GOT3 (cell line): Measurements from ENCODE around the gene MYZAP.

ENCODE experiments used
- DNase-seq: peaks from one replicate; lab custom pipeline; 2025; ENCODE audit warnings: mixed read lengths; lab: John Stamatoyannopoulos, UW

Gene MYZAP

GRCh38 chr15:57662091-57662744 is 70.5 kb downstream of the MYZAP start:
- DNase-seq = no peak

GRCh38 chr15:57662802-57663201 is 71.1 kb downstream of the MYZAP start:
- DNase-seq = no peak

- no peak for DNase-seq
These were observed 71.6 kb downstream of the MYZAP start for GRCh38 chr15:57663262-57663661.

- DNase-seq = no peak
These were observed 73.5 kb downstream of the MYZAP start for GRCh38 chr15:57665194-57665593.

DNA sequence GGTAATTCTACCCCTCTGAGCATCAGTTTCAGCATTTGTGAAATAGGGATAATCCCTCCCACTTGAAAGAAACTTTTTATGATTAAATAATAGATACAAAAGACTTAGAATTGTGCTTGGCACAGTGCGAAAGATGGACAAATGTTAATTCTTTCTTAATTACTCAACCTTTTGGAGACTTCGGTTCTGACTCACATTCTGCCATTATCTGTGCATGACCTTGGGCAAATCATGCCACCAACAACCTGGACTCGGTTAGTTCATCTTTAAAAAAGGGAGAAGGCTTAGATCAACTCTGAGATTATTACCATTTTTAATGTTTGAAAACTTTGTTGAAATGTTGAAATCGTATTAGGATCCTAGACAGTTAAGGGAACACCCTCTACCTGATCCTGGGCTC is 74.2 kb downstream of the MYZAP start:
- DNase-seq = no peak

DNA sequence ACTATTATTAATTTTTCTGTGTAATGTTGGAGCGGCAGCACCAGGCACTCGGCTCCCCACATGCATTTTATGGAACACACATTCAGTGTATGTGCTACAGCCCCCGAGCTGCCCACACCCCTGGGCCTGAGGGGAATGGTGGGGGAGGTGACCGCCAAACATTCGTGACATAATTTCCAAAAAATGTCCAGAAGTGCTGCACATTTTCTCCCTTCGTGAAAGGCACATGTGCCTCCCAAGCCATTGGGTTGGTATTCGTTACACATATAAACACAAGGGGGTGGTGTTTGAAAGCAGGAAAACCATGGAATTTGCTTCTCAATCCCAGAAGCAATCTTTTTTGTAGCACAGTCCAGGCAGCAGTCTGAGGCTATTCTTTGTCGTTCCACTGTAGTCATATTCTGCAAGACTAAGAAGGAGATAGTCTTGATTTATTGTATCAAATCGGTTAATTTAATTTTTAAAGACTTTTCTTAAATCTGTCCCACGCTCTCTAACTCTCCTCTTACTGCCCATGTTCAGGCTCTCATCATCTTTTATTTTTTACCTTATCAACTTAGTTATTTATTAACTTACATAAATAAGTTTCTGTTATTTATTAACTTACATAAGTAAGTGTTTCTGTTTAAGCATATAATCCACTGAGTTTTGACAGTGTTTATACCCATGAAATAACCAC is 75.6 kb downstream of the MYZAP start:
- no peak for DNase-seq

DNA sequence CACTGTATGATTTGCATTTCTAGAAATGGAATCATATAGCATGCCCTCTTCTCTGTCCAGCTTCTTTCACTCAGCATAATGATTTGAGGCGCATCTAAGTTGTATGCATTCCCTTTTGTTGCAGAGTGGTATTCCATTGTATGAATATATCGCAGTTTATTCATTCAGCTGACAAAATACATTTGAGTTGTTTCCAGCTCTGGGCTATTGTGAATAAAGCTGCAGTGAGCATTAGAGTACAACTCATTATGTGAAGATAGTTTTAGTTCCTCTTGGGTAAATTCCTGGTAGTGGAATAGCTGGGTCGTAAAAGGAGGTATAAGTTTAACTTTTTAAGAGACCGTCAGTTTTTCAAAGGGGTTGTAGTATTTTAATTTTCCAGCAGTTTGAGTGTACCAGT is 76.3 kb downstream of the MYZAP start:
- no peak for DNase-seq

DNA sequence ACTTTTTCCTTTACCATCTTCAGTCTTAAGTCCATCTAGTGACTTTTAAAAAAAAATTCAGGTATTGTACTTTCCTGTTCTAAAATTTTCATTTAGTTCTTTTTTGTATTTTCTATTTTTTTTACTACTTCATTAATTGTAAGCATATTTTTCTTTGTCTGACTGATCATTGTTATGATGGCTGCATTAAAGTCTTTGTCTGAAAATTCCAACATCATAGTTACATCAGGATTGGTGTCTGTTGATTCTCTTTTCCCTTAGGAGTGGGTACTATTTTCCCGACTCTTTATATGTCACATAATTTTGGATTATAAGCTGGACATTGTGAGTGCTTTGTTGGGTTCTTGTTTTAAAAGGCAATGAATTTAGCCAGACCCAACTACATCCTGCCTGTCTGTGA is 79.9 kb downstream of the MYZAP start:
- DNase-seq = no peak

DNA sequence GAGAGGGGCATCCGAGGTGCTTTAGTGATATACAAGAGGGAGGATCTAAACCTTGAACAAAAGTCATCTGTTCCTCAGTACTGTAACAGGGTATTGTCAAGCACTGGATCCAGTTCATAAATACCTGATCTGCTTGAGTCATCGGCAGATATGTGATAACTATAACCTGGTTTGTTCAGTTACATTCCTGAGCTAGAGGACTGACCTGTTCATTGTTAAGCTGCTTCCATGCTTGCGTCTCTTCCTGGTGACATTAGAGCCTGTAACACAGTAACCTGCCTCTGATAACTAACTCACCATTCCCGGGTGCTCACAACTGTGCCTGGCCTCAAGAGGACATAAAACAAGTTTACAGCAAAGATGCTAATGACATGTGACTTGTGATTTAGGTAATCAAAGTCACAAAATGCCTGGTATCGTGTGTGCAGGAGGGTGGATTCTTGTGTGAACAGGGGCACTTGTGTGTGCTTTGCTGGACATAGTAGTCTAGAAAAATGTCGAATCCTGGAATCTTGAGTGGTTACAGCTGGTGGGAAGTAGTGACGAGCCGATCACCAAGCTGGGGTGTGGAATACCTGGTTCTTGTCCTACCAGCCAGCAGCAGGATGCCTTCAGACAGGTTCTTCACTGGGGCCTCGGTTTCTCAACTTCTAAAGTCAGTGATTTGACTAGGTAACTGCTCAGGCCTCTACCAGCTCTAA is 83.9 kb downstream of the MYZAP start:
- no peak for DNase-seq

DNA sequence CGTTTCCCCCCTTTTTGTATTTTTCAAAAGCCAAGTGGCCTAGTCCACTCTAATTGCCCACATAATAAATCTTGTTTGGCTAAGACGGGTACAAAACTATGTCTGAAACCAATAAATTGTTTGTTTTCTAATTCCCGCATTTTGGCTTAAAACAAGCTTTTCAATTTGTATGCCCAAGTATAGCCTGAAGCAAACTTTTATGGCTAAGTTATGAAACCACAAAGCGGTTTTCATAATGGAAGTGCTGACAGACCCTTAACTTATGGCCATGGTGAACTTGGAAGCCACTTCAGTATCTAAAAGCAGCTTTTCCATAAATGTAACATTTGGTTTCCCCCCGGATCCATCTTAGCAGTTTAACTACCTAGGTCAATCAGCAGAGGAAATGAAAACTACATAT is 84.9 kb downstream of the MYZAP start:
- no peak for DNase-seq

DNA sequence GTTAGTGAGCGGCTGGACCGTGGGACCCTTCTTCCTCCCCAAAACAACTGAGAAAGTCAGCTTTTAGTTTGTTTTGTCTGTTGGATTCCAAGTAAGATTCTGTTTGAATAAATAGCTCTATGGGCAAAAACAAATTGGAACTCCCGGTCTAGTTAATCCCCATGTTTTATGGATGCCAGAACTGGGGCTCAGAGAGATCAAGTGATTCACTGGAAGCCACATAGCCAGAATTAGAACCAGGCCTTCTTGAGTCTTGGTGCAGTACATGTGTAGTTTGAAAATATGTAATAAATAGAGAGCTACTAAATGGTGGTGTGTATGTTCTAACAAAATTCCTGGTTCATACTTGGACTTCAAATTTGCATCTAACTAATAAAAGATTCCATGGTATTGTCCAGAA is 85.5 kb downstream of the MYZAP start:
- no peak for DNase-seq

DNA sequence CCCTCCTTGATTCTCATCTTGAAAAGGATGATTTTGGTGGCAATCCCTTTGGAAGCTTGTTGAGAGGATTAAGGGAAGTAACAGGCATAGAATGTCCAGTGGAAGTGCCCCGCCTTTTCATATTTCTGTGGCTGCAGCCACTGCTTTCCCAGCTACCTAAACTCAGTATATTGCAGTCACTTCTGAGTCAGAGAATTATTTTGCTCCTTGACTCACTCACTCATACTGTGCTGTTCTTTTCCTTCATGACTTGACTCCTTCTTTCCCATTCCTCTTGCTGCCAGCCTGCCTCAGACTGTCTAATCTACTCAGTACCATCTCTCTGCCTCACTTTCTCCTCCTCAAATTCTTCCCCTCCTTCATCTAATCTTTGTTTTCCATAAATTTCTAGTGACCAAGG is 88.3 kb downstream of the MYZAP start:
- no peak for DNase-seq

DNA sequence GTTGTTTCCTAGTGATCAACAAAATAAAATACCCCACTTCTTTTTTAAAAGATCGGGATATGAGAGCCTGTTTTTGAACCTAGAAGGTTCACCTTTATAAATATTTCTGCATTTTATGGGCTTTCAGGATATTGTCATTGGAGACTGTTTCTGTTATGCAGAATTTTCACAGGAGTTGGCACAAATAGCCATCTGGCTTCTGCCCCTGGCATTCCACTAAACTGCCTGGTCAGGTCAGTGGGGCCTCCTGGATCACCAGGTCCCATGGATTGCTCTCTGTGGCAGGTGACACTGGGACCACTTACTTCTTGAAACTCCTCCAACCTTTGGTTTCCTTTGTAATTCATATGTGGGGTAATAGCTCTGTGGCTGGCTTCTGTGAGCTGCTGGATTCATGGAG is 89.3 kb downstream of the MYZAP start:
- no peak for DNase-seq

DNA sequence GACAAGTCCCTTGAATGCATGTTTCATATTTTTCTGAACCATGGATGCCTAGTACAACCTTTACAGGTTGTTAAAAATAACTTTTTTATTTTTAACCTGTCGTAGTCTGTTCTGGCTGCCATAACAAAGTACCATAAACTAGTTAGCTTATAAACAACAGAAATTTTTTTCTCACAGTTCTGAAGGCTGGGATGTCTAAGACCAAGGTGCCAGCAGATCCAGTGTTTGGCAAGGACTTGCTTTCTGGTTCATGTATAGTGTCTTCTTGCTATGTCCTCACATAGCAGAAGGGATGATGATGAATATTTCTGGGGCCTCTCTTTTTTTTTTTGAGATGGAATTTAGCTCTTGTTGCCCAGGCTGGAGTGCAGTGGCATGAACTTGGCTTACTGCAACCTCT is 91.8 kb downstream of the MYZAP start:
- no peak for DNase-seq

DNA sequence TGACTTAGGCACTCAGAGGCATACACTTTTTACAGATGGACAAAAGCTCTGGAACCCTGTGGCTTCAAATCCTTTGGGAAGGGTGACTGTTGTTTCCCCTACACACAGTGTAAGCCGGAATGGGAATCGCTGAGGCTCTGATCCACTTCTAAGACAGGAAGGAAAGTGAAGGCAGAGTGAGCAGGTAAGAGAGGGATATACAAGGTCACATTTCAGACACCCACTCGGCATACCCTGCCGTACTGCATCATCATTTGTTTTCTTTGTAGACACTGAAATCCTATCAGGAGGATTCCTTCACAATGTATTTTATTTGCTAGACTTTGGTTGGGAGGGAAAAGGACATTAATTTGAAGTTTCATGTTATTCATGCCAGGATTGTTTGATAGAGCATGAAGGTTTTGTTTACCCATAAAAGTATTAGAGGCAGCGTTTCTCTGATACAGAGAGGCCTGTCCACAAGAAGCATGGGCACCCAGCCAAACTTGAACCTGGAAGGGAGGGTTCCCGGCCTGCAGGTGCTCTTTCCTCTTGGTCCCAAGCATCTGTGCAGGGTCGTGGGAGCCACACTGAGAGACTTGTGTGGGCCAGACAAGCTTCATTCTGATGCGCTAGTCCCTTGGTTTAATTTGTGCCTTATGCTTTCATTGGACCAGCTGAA is 92.9 kb downstream of the MYZAP start:
- no peak for DNase-seq

DNA sequence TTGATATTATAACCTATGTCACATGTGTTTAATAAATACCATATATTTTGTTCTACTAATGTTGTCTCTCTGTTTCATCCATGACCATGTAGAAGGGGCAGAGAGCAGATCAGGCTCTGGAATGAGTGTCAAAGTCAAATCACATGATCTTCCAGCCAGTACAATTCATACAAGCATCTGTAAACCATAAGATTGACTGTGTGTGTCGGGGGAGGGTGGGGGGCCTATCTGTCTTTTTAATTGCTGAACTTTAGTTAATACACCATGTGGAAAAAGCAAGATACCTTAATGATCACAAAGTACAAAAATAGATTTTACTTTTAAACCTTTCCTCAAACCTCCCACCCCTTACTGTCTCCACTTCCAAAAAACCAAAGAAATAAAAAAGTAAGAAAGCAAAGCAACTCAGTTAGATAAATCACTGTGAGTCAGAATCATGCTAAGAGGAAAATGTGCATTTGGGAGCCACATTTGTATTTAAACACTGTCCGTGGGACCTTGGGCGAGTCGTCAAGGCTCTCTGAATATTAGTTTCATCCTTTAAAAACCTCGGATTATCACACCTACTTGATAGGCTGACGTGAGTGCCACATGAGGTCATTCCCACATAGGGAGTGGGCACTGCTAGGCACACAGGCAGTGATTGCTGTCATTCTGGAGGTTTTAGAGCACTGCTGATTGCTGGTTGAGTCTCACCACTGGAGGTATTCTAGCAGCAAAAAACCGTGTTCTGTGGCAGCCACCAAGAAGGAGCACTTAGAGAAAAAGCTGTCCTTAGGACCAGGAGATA is 93.8 kb downstream of the MYZAP start:
- no peak for DNase-seq

DNA sequence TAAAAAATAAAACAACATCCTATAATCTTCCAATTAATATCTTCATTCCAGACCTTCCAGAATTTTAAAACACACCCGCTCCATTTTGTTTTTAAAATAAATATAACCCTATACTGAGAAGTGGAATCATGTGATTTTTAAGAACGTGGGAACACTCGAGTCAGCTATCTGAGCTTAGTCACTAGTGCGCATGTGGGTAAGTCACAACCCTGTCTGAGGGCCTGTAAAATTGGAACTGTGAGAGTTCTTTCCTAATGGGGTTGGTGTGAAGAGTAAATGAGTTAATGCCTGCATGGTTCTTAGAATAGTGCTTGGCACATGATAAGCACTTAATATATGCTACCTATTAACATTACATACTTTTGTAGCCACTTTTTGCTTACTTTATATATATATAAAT is 95.0 kb downstream of the MYZAP start:
- DNase-seq = no peak

GRCh38 chr15:57690341-57690966 is 98.8 kb downstream of the MYZAP start:
- no peak for DNase-seq

DNA sequence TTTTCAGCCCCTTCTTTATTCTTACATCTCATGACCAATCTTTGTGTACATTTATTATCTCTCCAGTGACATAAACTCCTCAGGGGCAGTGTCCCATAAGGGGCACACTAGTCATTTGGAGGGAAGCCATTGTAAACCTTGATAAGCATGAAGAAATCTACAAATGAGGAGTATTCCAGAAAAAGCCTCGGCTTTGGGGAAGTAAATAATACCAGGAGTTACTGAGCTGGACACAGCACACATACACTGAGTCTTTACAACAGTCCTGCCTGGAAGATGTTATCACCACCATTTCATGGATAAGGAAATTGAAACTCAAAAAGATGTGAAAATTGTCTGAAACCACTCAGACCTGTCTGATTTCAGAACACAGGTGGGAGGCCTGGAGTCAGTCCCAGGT is 99.4 kb downstream of the MYZAP start:
- no peak for DNase-seq

- DNase-seq = no peak
These were observed 101.0 kb downstream of the MYZAP start for GRCh38 chr15:57692709-57693108.

DNA sequence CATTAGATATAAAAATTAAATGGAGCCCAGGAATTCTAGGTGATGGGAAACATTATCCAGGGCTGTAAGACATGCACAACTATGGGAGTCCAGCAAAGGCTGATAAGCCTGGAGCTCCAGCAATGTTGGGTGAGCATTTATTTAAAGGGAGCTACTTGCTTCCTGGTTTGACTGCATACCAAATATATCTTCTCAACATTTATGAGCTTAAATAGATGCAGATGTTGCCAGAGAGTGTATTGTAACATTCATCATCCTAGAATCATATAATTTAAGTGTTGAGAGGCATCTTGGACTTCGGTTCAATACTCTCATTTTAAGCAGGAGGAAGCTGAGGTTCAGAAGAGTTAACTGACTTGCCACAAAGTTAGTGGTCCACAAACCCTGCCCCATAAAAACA is 102.6 kb downstream of the MYZAP start:
- no peak for DNase-seq

- DNase-seq = no peak
These were observed 104.4 kb downstream of the MYZAP start for GRCh38 chr15:57696146-57696545.
